Epithelial cell of proximal tubule (primary cell): ENCODE data around the gene ETV7. TPM values are rescaled to one million over a fixed set of nuclear protein-coding genes. Genes with fewer than 3 reads are reported as not detected.
"Not testable (repeated sequence)": the region's sequence is repeated elsewhere in the genome, so short reads cannot be mapped to it uniquely, and the experiment has no call there.

ENCODE experiments used
- DNase-seq: peaks from one replicate; pipeline ENCODE4 v3.0.0-alpha.2; 2011; ENCODE audit warnings: low read depth
- H3K4me3 ChIP-seq: 2 replicates; pipeline ENCODE4 v1.5.1; 2011; ENCODE audit warnings: low read depth, mild to moderate bottlenecking, low read length
- total RNA-seq: library from RNA; depleted of rRNA; stranded (reverse); fragments of >200 nt; gene quantifications from 2 replicates; pipeline ENCODE4 v1.2.3, GENCODE V29; 2015
- TF ChIP-seq, protein P1 (sequence below): conservative IDR thresholded peaks from 2 replicates; pipeline ENCODE4 v1.5.1; 2012; ENCODE audit warnings: low read depth, mild to moderate bottlenecking, low read length

The ETV7 gene
- total RNA-seq, 1 donor from 2014 or later = 3.2 TPM

- TF ChIP-seq, protein P1, sequence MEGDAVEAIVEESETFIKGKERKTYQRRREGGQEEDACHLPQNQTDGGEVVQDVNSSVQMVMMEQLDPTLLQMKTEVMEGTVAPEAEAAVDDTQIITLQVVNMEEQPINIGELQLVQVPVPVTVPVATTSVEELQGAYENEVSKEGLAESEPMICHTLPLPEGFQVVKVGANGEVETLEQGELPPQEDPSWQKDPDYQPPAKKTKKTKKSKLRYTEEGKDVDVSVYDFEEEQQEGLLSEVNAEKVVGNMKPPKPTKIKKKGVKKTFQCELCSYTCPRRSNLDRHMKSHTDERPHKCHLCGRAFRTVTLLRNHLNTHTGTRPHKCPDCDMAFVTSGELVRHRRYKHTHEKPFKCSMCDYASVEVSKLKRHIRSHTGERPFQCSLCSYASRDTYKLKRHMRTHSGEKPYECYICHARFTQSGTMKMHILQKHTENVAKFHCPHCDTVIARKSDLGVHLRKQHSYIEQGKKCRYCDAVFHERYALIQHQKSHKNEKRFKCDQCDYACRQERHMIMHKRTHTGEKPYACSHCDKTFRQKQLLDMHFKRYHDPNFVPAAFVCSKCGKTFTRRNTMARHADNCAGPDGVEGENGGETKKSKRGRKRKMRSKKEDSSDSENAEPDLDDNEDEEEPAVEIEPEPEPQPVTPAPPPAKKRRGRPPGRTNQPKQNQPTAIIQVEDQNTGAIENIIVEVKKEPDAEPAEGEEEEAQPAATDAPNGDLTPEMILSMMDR = peak; percentile 98
- peak overlapping the region; percentile 34 for H3K4me3 ChIP-seq
- no peak for DNase-seq
These were observed 46.6 kb downstream of the ETV7 start for GRCh38 chr6:36340618-36341454.

DNA sequence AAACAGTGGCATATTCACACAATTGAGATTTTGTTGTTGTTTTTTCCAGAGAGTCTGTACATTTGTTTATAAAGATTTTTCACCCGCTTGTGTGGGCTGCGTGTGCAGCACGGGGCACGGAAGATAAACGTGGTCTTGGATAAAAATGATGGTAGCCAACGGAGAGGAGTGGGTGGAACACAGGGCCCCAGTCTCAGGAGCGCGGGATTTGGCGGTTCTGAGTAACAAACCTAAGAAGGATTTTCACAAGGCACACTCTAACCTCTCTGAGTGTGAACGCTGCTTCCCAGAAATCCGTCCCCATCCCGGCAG lies 47.2 kb downstream of the ETV7 start:
- TF ChIP-seq, protein P1 = no peak
- H3K4me3 ChIP-seq = no peak overlapping the region
- no peak for DNase-seq

DNA sequence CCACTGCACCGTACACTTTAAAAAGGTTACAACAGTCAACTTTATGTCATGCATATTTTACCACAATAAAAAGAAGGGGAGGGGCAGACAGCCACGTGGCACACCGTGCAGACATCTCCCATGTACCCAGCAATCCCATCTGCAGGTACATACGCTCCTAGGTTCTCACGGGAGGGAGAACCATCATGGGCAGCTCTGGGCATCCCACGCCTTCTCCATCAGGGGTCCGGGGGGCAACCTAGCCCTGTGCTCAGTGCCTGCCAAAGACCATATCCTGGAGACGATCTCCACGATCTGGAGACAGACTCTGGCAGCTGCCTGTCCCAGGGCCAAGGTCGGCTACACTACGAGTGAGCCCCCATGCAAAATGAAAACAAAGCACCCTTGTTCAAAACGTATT lies 48.3 kb downstream of the ETV7 start:
- no peak for DNase-seq
- TF ChIP-seq, protein P1 = no peak
- no peak overlapping the region for H3K4me3 ChIP-seq

DNA sequence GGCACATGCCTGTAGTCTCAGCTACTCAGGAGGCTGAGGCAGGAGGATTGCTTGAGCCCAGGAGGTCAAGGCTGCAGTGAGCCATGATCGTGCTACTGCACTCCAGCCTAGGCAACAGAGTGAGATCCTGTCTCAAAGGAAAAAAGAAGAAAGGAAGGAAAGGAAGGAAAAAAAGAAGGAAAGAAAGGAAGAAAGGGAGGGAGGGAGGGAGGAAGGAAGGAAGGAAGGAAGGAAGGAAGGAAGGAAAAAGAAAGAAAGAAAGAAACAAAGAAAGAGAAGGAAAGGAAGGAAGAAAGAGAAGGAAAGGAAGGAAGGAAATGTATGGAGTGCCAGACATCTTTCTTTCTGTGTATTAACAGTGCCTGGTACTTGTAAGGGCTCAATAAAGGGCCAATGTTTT lies 49.2 kb downstream of the ETV7 start:
- not testable (repeated sequence) for DNase-seq, H3K4me3 ChIP-seq

- DNase-seq = no peak
- TF ChIP-seq, protein P1 = no peak
- H3K4me3 ChIP-seq = no peak overlapping the region
These were observed 49.7 kb downstream of the ETV7 start for GRCh38 chr6:36337814-36338213.

- no peak for DNase-seq
- TF ChIP-seq, protein P1 = no peak
These were observed 50.7 kb downstream of the ETV7 start, which contains the start of gene BNIP5 for GRCh38 chr6:36336779-36337241. BNIP5 (minus strand) TSS chr6:36336888; CDS start chr6:36330690, 6,198 bp downstream.

GRCh38 chr6:36336208-36336710 lies 51.2 kb downstream of the ETV7 start:
- TF ChIP-seq, protein P1 = no peak
- no peak for DNase-seq
- H3K4me3 ChIP-seq = no peak overlapping the region

More at GRCh38 chr6:36336779-36337241, 50.7 kb downstream of the ETV7 start, which contains the start of gene BNIP5:
- no peak within 1 kb of the TSS for H3K4me3 ChIP-seq
